ENCODE data around the gene TCF4. TPM values are rescaled to one million over a fixed set of nuclear protein-coding genes. Genes with fewer than 3 reads are reported as not detected.

TCF4 gene
- total and polyA plus RNA-seq, 2 donors (not counting 1 experiment from before 2014, with no cell fraction given) = 68.5 to 353 TPM

DNA sequence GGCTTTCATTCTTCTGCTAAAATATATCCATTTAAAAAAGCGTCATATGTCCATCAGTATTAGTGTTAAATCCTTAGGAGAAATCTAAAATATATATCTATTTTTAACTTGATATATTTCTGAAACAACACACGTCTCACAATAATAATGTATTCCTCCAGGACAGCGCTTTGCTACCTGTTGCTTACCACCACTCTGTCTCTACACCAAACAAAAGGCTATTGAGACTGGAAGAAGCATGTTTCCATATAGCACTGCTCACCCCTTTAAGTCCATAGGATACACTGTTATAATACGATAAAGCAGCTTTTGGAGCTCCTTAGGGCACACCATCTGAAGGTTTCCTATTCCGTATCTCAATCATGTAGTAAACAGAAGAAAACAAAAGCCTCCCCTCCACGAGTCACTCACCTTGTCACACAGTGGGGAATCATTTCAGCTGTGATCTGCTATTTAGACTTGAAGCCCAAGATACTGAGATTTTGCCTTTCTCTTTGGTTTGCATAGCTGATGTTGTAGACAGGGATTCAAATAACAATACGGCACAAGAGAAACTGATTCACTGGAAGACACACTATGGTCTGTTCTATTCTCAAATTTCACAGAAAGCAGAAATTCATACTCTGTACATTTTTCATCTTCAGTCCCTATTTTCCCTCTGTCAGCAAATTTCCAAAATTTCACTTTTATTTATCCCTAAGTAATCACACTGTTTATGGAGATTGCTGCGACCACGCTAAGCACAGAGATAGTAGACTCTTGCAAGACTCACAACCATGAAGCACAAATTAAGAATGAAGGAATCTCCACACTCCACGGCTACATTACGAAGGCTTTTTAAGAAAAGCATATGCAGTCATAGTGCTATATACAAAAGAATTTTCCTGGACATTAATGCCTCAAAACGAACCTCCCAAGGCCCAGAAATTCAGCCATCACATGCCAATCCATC, 187.1 kb downstream of the TCF4 start:
- no peaks in the 10 kb centered on the region for H3K27me3 Mint-ChIP-seq
- ChIA-PET POLR2A (no interaction called here), CTCF (no interaction called here)
- H3K27ac ChIP-seq (ENCODE audit: low read length in 2 of 2) = no peak overlapping the region
- TF ChIP-seq, protein P1, sequence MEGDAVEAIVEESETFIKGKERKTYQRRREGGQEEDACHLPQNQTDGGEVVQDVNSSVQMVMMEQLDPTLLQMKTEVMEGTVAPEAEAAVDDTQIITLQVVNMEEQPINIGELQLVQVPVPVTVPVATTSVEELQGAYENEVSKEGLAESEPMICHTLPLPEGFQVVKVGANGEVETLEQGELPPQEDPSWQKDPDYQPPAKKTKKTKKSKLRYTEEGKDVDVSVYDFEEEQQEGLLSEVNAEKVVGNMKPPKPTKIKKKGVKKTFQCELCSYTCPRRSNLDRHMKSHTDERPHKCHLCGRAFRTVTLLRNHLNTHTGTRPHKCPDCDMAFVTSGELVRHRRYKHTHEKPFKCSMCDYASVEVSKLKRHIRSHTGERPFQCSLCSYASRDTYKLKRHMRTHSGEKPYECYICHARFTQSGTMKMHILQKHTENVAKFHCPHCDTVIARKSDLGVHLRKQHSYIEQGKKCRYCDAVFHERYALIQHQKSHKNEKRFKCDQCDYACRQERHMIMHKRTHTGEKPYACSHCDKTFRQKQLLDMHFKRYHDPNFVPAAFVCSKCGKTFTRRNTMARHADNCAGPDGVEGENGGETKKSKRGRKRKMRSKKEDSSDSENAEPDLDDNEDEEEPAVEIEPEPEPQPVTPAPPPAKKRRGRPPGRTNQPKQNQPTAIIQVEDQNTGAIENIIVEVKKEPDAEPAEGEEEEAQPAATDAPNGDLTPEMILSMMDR (IDR thresholded peaks at IDR 0.05) = no peak
- TF ChIP-seq EZH2 (IDR thresholded peaks at IDR 0.05; ENCODE audit: borderline replicate concordance, insufficient read depth, low read depth, low read length, poor library complexity, severe bottlenecking) = no peak
- DNase-seq (no peak), ATAC-seq (ENCODE audit: low read depth) (no peak)
- H3K36me3 ChIP-seq (replicated peaks in 1 of 2; ENCODE audit: control extremely low read depth in 1 of 2, control insufficient read depth in 1 of 2, extremely low read depth in 1 of 2, insufficient read depth in 2 of 2, low read length in 1 of 2) = peaks cover 0 to 3% of the 10 kb centered on the region in 2 experiments
- H3K9me3 ChIP-seq (ENCODE audit: control extremely low read depth in 1 of 3, control insufficient read depth in 2 of 3, insufficient read depth in 1 of 3, low read length in 2 of 3) = no peaks in the 10 kb centered on the region
- no peak overlapping the region for H3K9ac ChIP-seq (ENCODE audit: low read length)
- H3K27ac Mint-ChIP-seq = no peak overlapping the region
- H3K27me3 ChIP-seq (replicated peaks in 1 of 4; ENCODE audit: control extremely low read depth in 1 of 4, control insufficient read depth in 3 of 4, insufficient read depth in 4 of 4, low read length in 3 of 4) = no peaks in the 10 kb centered on the region
- no peak overlapping the region for H2AFZ ChIP-seq (ENCODE audit: insufficient read depth, low read depth, low read length, poor library complexity, severe bottlenecking)
- WGBS (ENCODE audit: insufficient coverage) = 98% methylated on average over 8 of the region's 12 CpGs
- H3K4me3 Mint-ChIP-seq = no peak overlapping the region
- H3K4me1 Mint-ChIP-seq = peaks cover 13% of the 10 kb centered on the region
- intact Hi-C loops (cut with micrococcal nuclease) = no loop called here
- peaks cover 25% of the 10 kb centered on the region for H3K79me2 ChIP-seq (ENCODE audit: control insufficient read depth, insufficient read depth, low read length)
- no peaks in the 10 kb centered on the region for H4K20me1 ChIP-seq (ENCODE audit: control insufficient read depth, insufficient read depth, low read length, poor library complexity, severe bottlenecking)
- no peak overlapping the region for H3K4me2 ChIP-seq (replicated peaks; ENCODE audit: low read depth, low read length, poor library complexity, severe bottlenecking)
- H3K4me1 ChIP-seq (ENCODE audit: control insufficient read depth in 2 of 2, insufficient read depth in 2 of 2, low read length in 2 of 2) = no peaks in the 10 kb centered on the region
- no peak overlapping the region for H3K4me3 ChIP-seq (ENCODE audit: control extremely low read depth in 1 of 5, extremely low read depth in 1 of 5, insufficient read depth in 1 of 5, low read depth in 2 of 5, low read length in 4 of 5)
- H3K9me3 Mint-ChIP-seq (ENCODE audit: insufficient read depth) = no peaks in the 10 kb centered on the region

DNA sequence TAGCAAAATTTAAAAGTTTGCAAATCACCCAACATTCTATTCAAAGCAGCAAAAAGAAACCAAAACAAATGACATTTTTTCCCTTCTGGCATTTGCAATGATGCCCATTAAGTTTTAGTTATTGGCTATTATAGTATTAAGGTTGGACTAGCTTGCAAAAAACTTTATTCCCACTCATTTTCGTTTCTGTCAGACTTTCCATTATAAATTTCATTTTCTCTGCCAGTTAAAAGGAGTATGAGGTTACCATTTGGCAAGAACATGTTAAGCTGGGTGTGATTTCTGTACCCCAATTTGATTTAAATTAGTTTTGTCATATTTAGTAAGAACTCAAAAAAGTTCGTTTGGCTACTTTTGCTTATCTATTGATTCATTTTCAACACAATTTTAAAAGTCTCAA, 187.9 kb downstream of the TCF4 start:
- Mint-ChIP-seq H3K27ac (no peak overlapping the region), H3K4me1 (peaks cover 9% of the 10 kb centered on the region), H3K27me3 (no peaks in the 10 kb centered on the region), H3K9me3 (ENCODE audit: insufficient read depth) (no peaks in the 10 kb centered on the region), H3K4me3 (no peak overlapping the region)
- Histone ChIP-seq H3K9ac (ENCODE audit: low read length) (no peak overlapping the region), H3K27me3 (replicated peaks in 1 of 4; ENCODE audit: control extremely low read depth in 1 of 4, control insufficient read depth in 3 of 4, insufficient read depth in 4 of 4, low read length in 3 of 4) (no peaks in the 10 kb centered on the region), H3K4me1 (ENCODE audit: control insufficient read depth in 2 of 2, insufficient read depth in 2 of 2, low read length in 2 of 2) (no peaks in the 10 kb centered on the region), H3K4me3 (ENCODE audit: control extremely low read depth in 1 of 5, extremely low read depth in 1 of 5, insufficient read depth in 1 of 5, low read depth in 2 of 5, low read length in 4 of 5) (no peak overlapping the region), H4K20me1 (ENCODE audit: control insufficient read depth, insufficient read depth, low read length, poor library complexity, severe bottlenecking) (no peaks in the 10 kb centered on the region), H2AFZ (ENCODE audit: insufficient read depth, low read depth, low read length, poor library complexity, severe bottlenecking) (no peak overlapping the region), H3K79me2 (ENCODE audit: control insufficient read depth, insufficient read depth, low read length) (peaks cover 19% of the 10 kb centered on the region), H3K27ac (ENCODE audit: low read length in 2 of 2) (no peak overlapping the region), H3K9me3 (ENCODE audit: control extremely low read depth in 1 of 3, control insufficient read depth in 2 of 3, insufficient read depth in 1 of 3, low read length in 2 of 3) (no peaks in the 10 kb centered on the region), H3K4me2 (replicated peaks; ENCODE audit: low read depth, low read length, poor library complexity, severe bottlenecking) (no peak overlapping the region), H3K36me3 (replicated peaks in 1 of 2; ENCODE audit: control extremely low read depth in 1 of 2, control insufficient read depth in 1 of 2, extremely low read depth in 1 of 2, insufficient read depth in 2 of 2, low read length in 1 of 2) (peaks cover 0 to 3% of the 10 kb centered on the region in 2 experiments)
- POLR2A ChIA-PET = no interaction called here
- TF ChIP-seq, protein P1 (IDR thresholded peaks at IDR 0.05) = no peak
- TF ChIP-seq EZH2 (IDR thresholded peaks at IDR 0.05; ENCODE audit: borderline replicate concordance, insufficient read depth, low read depth, low read length, poor library complexity, severe bottlenecking) = no peak
- CTCF ChIA-PET = interaction anchor here (1.0 kb wide), 1 partner anchor 19 kb away, joined by 5 read pairs; no protein-coding TSS in a partner anchor
- no CpG with 5 or more reads among the region's 2 CpGs for WGBS (ENCODE audit: insufficient coverage)
- DNase-seq (no peak), ATAC-seq (ENCODE audit: low read depth) (no peak)
- intact Hi-C loops (cut with micrococcal nuclease) = no loop called here

All from B cell (primary cell).